H9 (cell line): ENCODE measurements around the gene ETV6. TPM values are rescaled to one million over a fixed set of nuclear protein-coding genes. Genes with fewer than 3 reads are reported as not detected.

Source experiments
- DNase-seq: peaks from one replicate; pipeline ENCODE4 v3.0.0-alpha.2; 2017
- H2AFZ ChIP-seq: one replicate; pipeline ENCODE4 v1.6.1; 2013; ENCODE audit warnings: mild to moderate bottlenecking, low read length, control low read depth, moderate library complexity
- H2AK5ac ChIP-seq: 2 replicates; pipeline ENCODE4 v1.6.1; 2013; ENCODE audit warnings: low read length, control low read depth, mixed read lengths; ENCODE audit not compliant: insufficient read length
- H2BK120ac ChIP-seq: one replicate; pipeline ENCODE4 v1.6.1; 2013; ENCODE audit warnings: low read depth, mild to moderate bottlenecking, low read length, control low read depth, inconsistent platforms; ENCODE audit not compliant: poor library complexity, severe bottlenecking
- H2BK12ac ChIP-seq: 2 replicates; pipeline ENCODE4 v1.6.1; 2013; ENCODE audit warnings: low read length, control low read depth, mixed read lengths, low read depth; ENCODE audit not compliant: insufficient read length
- H2BK15ac ChIP-seq: 2 replicates; pipeline ENCODE4 v1.6.1; 2013; ENCODE audit warnings: low read depth, low read length, control low read depth
- H2BK20ac ChIP-seq: one replicate; pipeline ENCODE4 v1.6.1; 2013; ENCODE audit warnings: low read depth, mild to moderate bottlenecking, low read length, control low read depth, inconsistent platforms; ENCODE audit not compliant: poor library complexity, severe bottlenecking
- H2BK5ac ChIP-seq: 2 replicates; pipeline ENCODE4 v1.6.1; 2013; ENCODE audit warnings: low read length, control low read depth, mixed read lengths; ENCODE audit not compliant: insufficient read length
- H3K14ac ChIP-seq: 2 replicates; pipeline ENCODE4 v1.6.1; 2013; ENCODE audit warnings: low read length, control low read depth; ENCODE audit not compliant: insufficient read depth
- H3K18ac ChIP-seq: 2 replicates; pipeline ENCODE4 v1.6.1; 2013; ENCODE audit warnings: low read depth, mild to moderate bottlenecking, mixed read lengths, low read length, control low read depth; ENCODE audit not compliant: insufficient read length
- H3K23ac ChIP-seq: 2 replicates; pipeline ENCODE4 v1.6.1; 2013; ENCODE audit warnings: low read length, control low read depth, mixed read lengths, low read depth; ENCODE audit not compliant: insufficient read length
- H3K23me2 ChIP-seq: 2 replicates; pipeline ENCODE4 v1.6.1; 2013; ENCODE audit warnings: low read depth, mild to moderate bottlenecking, mixed read lengths, low read length, control low read depth; ENCODE audit not compliant: insufficient read length, poor library complexity, severe bottlenecking
- H3K27ac ChIP-seq: 2 replicates; pipeline ENCODE4 v1.5.1; 2013; ENCODE audit warnings: low read length, control low read depth, mixed read lengths, low read depth; ENCODE audit not compliant: insufficient read length
- H3K27me3 ChIP-seq: 2 replicates; pipeline ENCODE4 v1.6.1; 2013; ENCODE audit warnings: low read length, control low read depth, inconsistent platforms; ENCODE audit not compliant: insufficient read depth
- H3K4ac ChIP-seq: 2 replicates; pipeline ENCODE4 v1.6.1; 2013; ENCODE audit warnings: low read depth, mild to moderate bottlenecking, control low read depth, inconsistent platforms, low read length, moderate library complexity
- H3K4me1 ChIP-seq: 2 replicates; pipeline ENCODE4 v1.6.1; 2013; ENCODE audit warnings: low read length, control low read depth, inconsistent platforms; ENCODE audit not compliant: insufficient read depth
- H3K4me2 ChIP-seq: 2 replicates; pipeline ENCODE4 v1.6.1; 2013; ENCODE audit warnings: low read length, control low read depth, mixed read lengths; ENCODE audit not compliant: insufficient read length, insufficient read depth
- H3K56ac ChIP-seq: 2 replicates; pipeline ENCODE4 v1.6.1; 2013; ENCODE audit warnings: low read depth, mild to moderate bottlenecking, mixed read lengths, low read length, control low read depth; ENCODE audit not compliant: insufficient read length
- H3K79me1 ChIP-seq: 2 replicates; pipeline ENCODE4 v1.6.1; 2013; ENCODE audit warnings: low read depth, mild to moderate bottlenecking, moderate library complexity, low read length, control low read depth, inconsistent platforms; ENCODE audit not compliant: insufficient read depth, poor library complexity, severe bottlenecking
- H3K79me2 ChIP-seq: 2 replicates; pipeline ENCODE4 v1.6.1; 2013; ENCODE audit warnings: low read length, control low read depth, inconsistent platforms; ENCODE audit not compliant: insufficient read depth
- H3K9ac ChIP-seq: 2 replicates; pipeline ENCODE4 v1.6.1; 2013; ENCODE audit warnings: low read length, control low read depth, mixed read lengths; ENCODE audit not compliant: insufficient read length; ENCODE audit errors: extremely low read depth
- H3K9me3 ChIP-seq: one replicate; pipeline ENCODE4 v1.6.1; 2013; ENCODE audit warnings: low read depth, low read length, inconsistent platforms; ENCODE audit not compliant: control insufficient read depth
- H3T11ph ChIP-seq: one replicate; pipeline ENCODE4 v1.6.1; 2013; ENCODE audit warnings: mild to moderate bottlenecking, low read length, control low read depth, inconsistent platforms
- H4K20me1 ChIP-seq: one replicate; pipeline ENCODE4 v1.6.1; 2013; ENCODE audit not compliant: control insufficient read depth, insufficient read length, insufficient read depth
- H4K5ac ChIP-seq: 2 replicates; pipeline ENCODE4 v1.6.1; 2013; ENCODE audit warnings: low read depth, mild to moderate bottlenecking, mixed read lengths, low read length, control low read depth; ENCODE audit not compliant: insufficient read length
- H4K8ac ChIP-seq: replicated peaks from 2 replicates; pipeline ENCODE4 v1.6.1; 2013; ENCODE audit warnings: low read length, control low read depth, mixed read lengths, low read depth; ENCODE audit not compliant: insufficient read length
- H4K91ac ChIP-seq: 2 replicates; pipeline ENCODE4 v1.6.1; 2013; ENCODE audit warnings: low read depth, mild to moderate bottlenecking, moderate library complexity, mixed read lengths, low read length, control low read depth; ENCODE audit not compliant: insufficient read length
- H3K27ac Mint-ChIP-seq, 3 experiments: 2 replicates in 2 of 3; 3 replicates in 1 of 3; pipeline ENCODE4 v1.8.0; 2020 to 2021; ENCODE audit warnings: mixed read lengths in 3 of 3, mild to moderate bottlenecking in 1 of 3, moderate library complexity in 1 of 3
- H3K27me3 Mint-ChIP-seq: 2 replicates; pipeline ENCODE4 v1.8.0; 2021; ENCODE audit warnings: low read depth, mild to moderate bottlenecking, moderate library complexity, mixed read lengths
- H3K36me3 Mint-ChIP-seq, 3 experiments: 2 replicates in 2 of 3; 3 replicates in 1 of 3; pipeline ENCODE4 v1.8.0; 2020 to 2021; ENCODE audit warnings: low read depth in 3 of 3, mixed read lengths in 3 of 3; ENCODE audit not compliant: insufficient read depth in 1 of 3
- H3K4me1 Mint-ChIP-seq, 2 experiments: 2 replicates each; pipeline ENCODE4 v1.8.0; 2020; ENCODE audit warnings: mixed read lengths in 2 of 2
- H3K4me3 Mint-ChIP-seq, 2 experiments: 2 replicates in 1 of 2; 3 replicates in 1 of 2; pipeline ENCODE4 v1.8.0; 2020 to 2021; ENCODE audit warnings: mild to moderate bottlenecking in 2 of 2, mixed read lengths in 2 of 2, moderate library complexity in 1 of 2
- H3K9me3 Mint-ChIP-seq, 2 experiments: 2 replicates in 1 of 2; 3 replicates in 1 of 2; pipeline ENCODE4 v1.8.0; 2020; ENCODE audit warnings: mild to moderate bottlenecking in 2 of 2, mixed read lengths in 2 of 2, moderate library complexity in 1 of 2
- WGBS: extraction: QIAGEN DNeasy Blood & Tissue Kit; methylation state at CpG from one replicate; pipeline ENCODE4 v1.1.7; 2013; ENCODE audit warnings: missing lambda C conversion rate, low lambda C conversion rate, mixed read lengths; ENCODE audit not compliant: insufficient read length; ENCODE audit errors: extremely low coverage; 5-methylcytosine and 5-hydroxymethylcytosine counted together
- total RNA-seq: library from RNA; stranded (reverse); gene quantifications from 2 replicates; pipeline ENCODE4 v1.2.1, GENCODE V29; 2021
- TF ChIP-seq, protein P1 (sequence below): fragments of 200-600 bp; sonication (generic); conservative IDR thresholded peaks from 3 replicates; pipeline ENCODE4 v1.8.0; 2021; ENCODE audit warnings: antibody characterized with exemption, mild to moderate bottlenecking

ETV6 gene
- total RNA-seq, 1 experiment from 2014 or later: 28.7 TPM

GRCh38 chr12:11904124-11904523 is 254.7 kb downstream of the ETV6 start:
- no peak overlapping the region for H2BK12ac ChIP-seq
- no CpG with 5 or more reads among the region's 3 CpGs for WGBS
- no peak overlapping the region for H4K5ac ChIP-seq
- no peak overlapping the region for H3K14ac ChIP-seq
- H3K27me3 Mint-ChIP-seq: peaks cover 3% of the 10 kb centered on the region
- no peak overlapping the region for H3K4me3 Mint-ChIP-seq
- no peak overlapping the region for H3K9ac ChIP-seq
- no peak for DNase-seq
- H4K20me1 ChIP-seq: no peaks in the 10 kb centered on the region
- H3K4me1 Mint-ChIP-seq: no peaks in the 10 kb centered on the region
- no peak overlapping the region for H3K23ac ChIP-seq
- no peak overlapping the region for H3K4ac ChIP-seq
- no peak overlapping the region for H3K27ac ChIP-seq
- no peak overlapping the region for H2BK5ac ChIP-seq
- no peak overlapping the region for H3K56ac ChIP-seq
- no peak overlapping the region for H2AFZ ChIP-seq
- H4K8ac ChIP-seq: no peak overlapping the region
- H3K79me1 ChIP-seq: no peaks in the 10 kb centered on the region
- no peak overlapping the region for H2AK5ac ChIP-seq
- H3K18ac ChIP-seq: no peak overlapping the region
- no peaks in the 10 kb centered on the region for H3K23me2 ChIP-seq
- H3K36me3 Mint-ChIP-seq: peaks cover 6 to 13% (median 8%) of the 10 kb centered on the region in 3 experiments
- no peaks in the 10 kb centered on the region for H3K4me1 ChIP-seq
- peaks cover 7% of the 10 kb centered on the region for H3K9me3 ChIP-seq
- no peak overlapping the region for H3K27ac Mint-ChIP-seq
- no peaks in the 10 kb centered on the region for H3K27me3 ChIP-seq
- H2BK15ac ChIP-seq: no peak overlapping the region
- no peak overlapping the region for H2BK120ac ChIP-seq
- H3K4me2 ChIP-seq: no peak overlapping the region
- H3K9me3 Mint-ChIP-seq: peaks cover 20 to 25% of the 10 kb centered on the region in 2 experiments
- no peaks in the 10 kb centered on the region for H3K79me2 ChIP-seq
- no peak overlapping the region for H2BK20ac ChIP-seq
- H4K91ac ChIP-seq: no peak overlapping the region
- TF ChIP-seq, protein P1, sequence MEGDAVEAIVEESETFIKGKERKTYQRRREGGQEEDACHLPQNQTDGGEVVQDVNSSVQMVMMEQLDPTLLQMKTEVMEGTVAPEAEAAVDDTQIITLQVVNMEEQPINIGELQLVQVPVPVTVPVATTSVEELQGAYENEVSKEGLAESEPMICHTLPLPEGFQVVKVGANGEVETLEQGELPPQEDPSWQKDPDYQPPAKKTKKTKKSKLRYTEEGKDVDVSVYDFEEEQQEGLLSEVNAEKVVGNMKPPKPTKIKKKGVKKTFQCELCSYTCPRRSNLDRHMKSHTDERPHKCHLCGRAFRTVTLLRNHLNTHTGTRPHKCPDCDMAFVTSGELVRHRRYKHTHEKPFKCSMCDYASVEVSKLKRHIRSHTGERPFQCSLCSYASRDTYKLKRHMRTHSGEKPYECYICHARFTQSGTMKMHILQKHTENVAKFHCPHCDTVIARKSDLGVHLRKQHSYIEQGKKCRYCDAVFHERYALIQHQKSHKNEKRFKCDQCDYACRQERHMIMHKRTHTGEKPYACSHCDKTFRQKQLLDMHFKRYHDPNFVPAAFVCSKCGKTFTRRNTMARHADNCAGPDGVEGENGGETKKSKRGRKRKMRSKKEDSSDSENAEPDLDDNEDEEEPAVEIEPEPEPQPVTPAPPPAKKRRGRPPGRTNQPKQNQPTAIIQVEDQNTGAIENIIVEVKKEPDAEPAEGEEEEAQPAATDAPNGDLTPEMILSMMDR: no peak
- H3T11ph ChIP-seq: no peak overlapping the region
